ENCODE data around the gene BIRC2.
"Not testable (repeated sequence)": the region's sequence is repeated elsewhere in the genome, so short reads cannot be mapped to it uniquely, and the experiment has no call there.

The BIRC2 gene

GRCh38 chr11:102346748-102347461 lies at the start of gene BIRC2:
BIRC2 (plus strand) TSS chr11:102347214; CDS start chr11:102349855, 2,641 bp downstream.
- no peak for FAIRE-seq

GRCh38 chr11:102300837-102301236 lies 46.2 kb upstream of the BIRC2 start:
- not testable (repeated sequence) for FAIRE-seq

GRCh38 chr11:102302241-102302640 lies 44.8 kb upstream of the BIRC2 start:
- FAIRE-seq = no peak

DNA sequence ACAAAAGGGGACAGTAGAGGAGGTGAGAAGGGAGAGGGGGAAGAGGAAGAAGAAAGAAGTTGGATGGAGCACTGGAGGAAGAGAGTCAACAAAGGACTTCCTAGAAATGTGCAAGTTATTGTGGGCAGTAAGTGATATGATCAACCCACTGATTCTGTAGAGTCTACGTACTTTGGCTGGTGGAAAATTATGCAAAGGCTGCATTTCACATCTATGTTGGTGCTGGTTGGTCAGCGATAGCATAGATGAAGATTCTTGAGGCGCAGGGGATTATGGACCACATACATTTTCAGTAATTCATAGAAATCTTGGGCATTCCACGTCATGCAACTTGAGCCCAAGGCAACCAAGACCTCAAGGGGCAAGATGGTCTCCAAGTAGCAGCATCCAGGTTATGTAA lies 42.3 kb upstream of the BIRC2 start:
- FAIRE-seq = no peak

- FAIRE-seq = no peak
Measured at GRCh38 chr11:102305352-102306047, 41.5 kb upstream of the BIRC2 start.

DNA sequence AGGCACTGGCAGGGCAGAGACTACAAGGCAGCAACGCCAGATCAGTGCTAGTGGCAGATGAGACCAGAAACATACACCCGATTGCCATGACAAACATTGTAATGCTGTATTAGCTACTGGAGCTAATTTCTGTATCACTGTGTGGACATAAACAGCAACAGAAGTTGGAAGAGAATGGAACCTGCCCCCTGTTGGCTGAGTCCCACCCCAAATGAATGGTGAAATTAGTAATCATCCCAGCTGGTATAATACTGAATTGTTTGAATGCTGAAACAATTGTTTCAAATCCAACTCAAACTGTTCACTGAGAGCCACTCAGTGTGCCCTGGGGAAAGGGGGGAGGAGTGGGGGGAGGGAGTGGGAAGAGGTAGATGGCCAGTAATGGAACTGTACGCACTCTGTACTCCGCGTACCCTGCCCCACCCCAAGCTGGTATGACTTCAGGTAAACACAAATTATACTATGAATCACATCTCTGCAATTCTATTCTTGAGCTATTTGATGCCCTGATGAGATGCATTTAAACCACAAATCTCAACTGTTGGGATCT lies 40.9 kb upstream of the BIRC2 start:
- no peak for FAIRE-seq

- no peak for FAIRE-seq
Measured at GRCh38 chr11:102306817-102307726, 39.9 kb upstream of the BIRC2 start.

DNA sequence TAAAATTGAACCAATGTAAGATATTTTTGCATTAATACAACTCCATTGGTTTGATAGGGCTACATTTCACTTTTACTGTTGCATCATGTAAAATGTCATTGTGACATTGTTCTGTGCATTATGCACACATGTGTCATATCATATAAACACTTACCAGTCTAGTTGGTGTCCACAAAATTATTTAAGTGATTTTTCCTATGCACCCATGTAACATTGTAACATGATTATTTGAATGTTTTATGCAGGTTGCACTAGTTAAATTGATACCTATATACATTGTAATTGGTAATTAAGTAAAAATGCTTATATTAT lies 39.3 kb upstream of the BIRC2 start:
- FAIRE-seq = no peak

DNA sequence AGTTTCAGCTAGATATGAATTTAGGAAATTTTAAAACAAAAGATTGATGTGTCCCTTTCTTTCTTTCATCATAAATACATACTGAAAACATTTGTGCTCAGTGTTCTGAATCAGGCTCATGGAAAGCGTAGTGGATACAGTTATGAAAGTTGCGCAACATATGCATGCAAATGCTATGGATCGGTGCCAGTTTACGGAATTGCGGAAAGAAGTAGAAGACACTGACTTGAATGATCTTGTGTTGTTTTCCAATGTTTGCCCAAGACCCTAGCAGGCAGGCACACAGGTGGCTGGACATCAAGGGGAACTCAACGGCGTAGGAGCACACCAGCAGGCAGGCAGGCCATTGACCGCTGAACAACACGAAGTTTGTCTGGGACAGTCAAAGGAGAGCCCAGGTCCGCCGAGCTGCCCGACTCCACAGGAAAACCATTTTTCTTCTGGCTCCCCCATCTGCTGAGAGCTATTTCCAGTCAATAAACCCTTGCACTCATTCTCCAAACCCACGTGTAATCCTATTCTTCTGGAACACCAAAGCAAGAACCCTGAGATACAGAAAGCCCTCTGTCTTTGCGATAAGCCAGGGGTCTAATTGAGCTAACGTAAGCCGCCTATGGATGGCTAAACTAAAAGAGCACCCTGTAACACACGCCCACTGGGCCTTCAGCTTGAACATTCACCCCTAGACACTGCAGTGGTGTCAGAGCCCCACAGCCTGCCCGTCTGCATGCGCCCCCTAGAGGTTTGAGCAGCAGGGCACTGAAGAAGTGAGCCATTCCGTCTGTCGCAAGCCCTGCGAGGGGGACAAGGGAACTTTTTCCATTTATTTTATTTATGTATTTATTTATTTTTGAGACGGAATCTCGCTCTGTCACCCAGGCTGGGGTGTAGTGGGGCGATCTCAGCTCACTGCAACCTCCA lies 37.1 kb upstream of the BIRC2 start:
- FAIRE-seq = no peak

- FAIRE-seq = peak; percentile 12
Measured at GRCh38 chr11:102312667-102313066, 34.3 kb upstream of the BIRC2 start.

- no peak for FAIRE-seq
Measured at GRCh38 chr11:102313238-102313940, 33.6 kb upstream of the BIRC2 start.

DNA sequence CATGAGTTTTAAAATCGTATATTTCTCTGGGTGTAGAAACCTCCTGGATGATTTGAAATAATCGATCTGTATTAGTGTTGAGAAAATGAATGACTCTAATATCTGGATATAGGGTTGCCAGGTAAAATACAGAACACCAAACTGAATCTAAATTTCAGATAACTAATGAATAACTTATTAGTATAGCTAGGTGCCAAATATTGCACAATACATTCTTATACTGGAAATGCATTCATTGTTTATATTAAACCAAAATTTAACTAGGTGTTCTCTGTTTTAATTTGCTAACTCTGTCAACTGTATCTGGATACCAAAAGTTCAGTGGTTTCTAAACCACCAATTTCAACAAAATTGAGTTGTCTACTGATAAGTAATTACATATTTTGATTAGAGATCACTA lies 32.2 kb upstream of the BIRC2 start:
- no peak for FAIRE-seq

GRCh38 chr11:102316346-102316904 lies 30.6 kb upstream of the BIRC2 start:
- no peak for FAIRE-seq

GRCh38 chr11:102317099-102317767 lies 29.8 kb upstream of the BIRC2 start, which contains the start of gene BIRC3:
BIRC3 (plus strand) TSS chr11:102317484; CDS start chr11:102324510, 7,026 bp downstream.
- no peak for FAIRE-seq

DNA sequence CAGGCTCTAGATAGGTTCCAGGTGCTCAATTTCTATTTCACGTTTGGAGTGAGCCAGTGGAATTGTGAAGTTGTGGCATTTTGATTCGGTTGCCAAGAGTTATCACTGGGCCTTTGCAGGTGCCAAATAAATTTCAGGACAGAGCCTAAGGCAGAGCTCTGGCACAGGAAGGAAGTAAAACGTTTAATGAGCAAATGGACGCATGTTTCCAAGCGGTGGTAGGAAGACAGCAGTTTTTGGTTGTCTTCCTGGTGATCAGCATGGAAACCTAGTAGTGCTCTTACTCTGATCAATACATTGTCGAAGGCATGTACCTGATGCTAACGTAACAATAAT lies 29.3 kb upstream of the BIRC2 start:
- FAIRE-seq = no peak

GRCh38 chr11:102318469-102318868 lies 28.5 kb upstream of the BIRC2 start:
- FAIRE-seq = no peak

GRCh38 chr11:102319544-102319943 lies 27.5 kb upstream of the BIRC2 start:
- FAIRE-seq = no peak

DNA sequence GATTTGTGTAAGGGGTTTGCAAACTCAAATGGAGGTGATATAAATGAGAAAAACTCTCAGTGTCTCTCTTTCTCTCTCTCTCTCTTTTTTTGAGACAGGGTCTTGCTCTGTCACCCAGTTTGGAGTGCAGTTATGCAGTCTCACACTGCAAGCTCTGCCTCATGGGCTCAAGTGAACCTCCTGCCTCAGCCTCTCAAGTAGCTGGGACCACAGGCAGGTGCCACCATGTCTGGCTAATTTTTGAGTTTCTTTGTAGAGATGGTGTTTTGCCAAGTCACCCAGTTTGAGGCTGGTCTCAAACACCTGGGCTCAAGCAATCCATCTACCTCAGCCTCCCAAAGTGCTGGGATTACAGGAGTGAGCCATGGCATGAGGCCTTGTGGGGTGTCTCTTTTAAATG lies 26.8 kb upstream of the BIRC2 start:
- no peak for FAIRE-seq

GRCh38 chr11:102320679-102321078 lies 26.3 kb upstream of the BIRC2 start:
- FAIRE-seq = no peak

DNA sequence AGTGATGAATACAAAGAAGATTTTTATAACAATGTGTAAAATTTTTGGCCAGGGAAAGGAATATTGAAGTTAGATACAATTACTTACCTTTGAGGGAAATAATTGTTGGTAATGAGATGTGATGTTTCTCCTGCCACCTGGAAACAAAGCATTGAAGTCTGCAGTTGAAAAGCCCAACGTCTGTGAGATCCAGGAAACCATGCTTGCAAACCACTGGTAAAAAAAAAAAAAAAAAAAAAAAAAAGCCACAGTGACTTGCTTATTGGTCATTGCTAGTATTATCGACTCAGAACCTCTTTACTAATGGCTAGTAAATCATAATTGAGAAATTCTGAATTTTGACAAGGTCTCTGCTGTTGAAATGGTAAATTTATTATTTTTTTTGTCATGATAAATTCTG lies 24.5 kb upstream of the BIRC2 start:
- no peak for FAIRE-seq

All from endometrium (tissue), 2 donors.